CD4-positive, alpha-beta T cell (primary cell): ENCODE results near the gene CTR9. TPM values are rescaled to one million over a fixed set of nuclear protein-coding genes. Genes with fewer than 3 reads are reported as not detected.

Experiments used
- ATAC-seq: fragments of 200-7000 bp; cut with Tn5 transposase; one replicate; pipeline ENCODE4 v1.10.0; 2022; ENCODE audit warnings: mild to moderate bottlenecking; ENCODE audit not compliant: poor library complexity
- CTCF ChIA-PET: fragments of 350-600 bp; sonication (Branson Sonifier 250); formaldehyde crosslinking; loops from one replicate; lab custom pipeline; 2021; ENCODE audit warnings: antibody characterized with exemption, inconsistent platforms; lab: Charles Lee
- POLR2A ChIA-PET: fragments of 350-600 bp; sonication (Branson Sonifier 250); formaldehyde crosslinking; loops from one replicate; lab custom pipeline; 2021; ENCODE audit warnings: antibody characterized with exemption, inconsistent platforms; lab: Charles Lee
- DNase-seq, 14 experiments: peaks; one replicate each; pipeline ENCODE4 v3.0.0-alpha.2; 2013 to 2020; ENCODE audit warnings: mixed read lengths in 2 of 14
- H3K27ac ChIP-seq, 2 donors: one replicate each; pipeline versions ENCODE4 v1.5.1 to v1.7.0; 2013; ENCODE audit warnings: low read length in 2 of 2, low read depth in 1 of 2, mild to moderate bottlenecking in 1 of 2
- H3K27me3 ChIP-seq, 2 experiments: 1 replicate in 1 of 2; 2 replicates in 1 of 2; pipeline versions ENCODE4 v1.6.1 to v1.7.0; 2013; ENCODE audit warnings: low read length in 2 of 2, control low read depth in 1 of 2, mild to moderate bottlenecking in 1 of 2, moderate library complexity in 1 of 2; ENCODE audit not compliant: insufficient read depth in 2 of 2, control insufficient read depth in 1 of 2
- H3K36me3 ChIP-seq: one replicate; pipeline ENCODE4 v1.6.1; 2013; ENCODE audit warnings: low read length, control low read depth; ENCODE audit not compliant: insufficient read depth
- H3K4me1 ChIP-seq: one replicate; pipeline ENCODE4 v1.6.1; 2013; ENCODE audit warnings: low read length, control low read depth; ENCODE audit not compliant: insufficient read depth
- H3K4me3 ChIP-seq: one replicate; pipeline ENCODE4 v1.5.1; 2013; ENCODE audit warnings: mild to moderate bottlenecking, low read length, moderate library complexity
- H3K9me3 ChIP-seq, 2 experiments: 1 replicate in 1 of 2; 2 replicates in 1 of 2; pipeline versions ENCODE4 v1.6.1 to v1.7.0; 2013; ENCODE audit warnings: low read length in 2 of 2, mild to moderate bottlenecking in 2 of 2, control low read depth in 1 of 2, moderate library complexity in 1 of 2; ENCODE audit not compliant: control insufficient read depth in 1 of 2, insufficient read depth in 1 of 2
- H3K27ac Mint-ChIP-seq: one replicate; pipeline ENCODE4 v1.8.0; 2020; ENCODE audit warnings: mixed read lengths
- H3K27me3 Mint-ChIP-seq: one replicate; pipeline ENCODE4 v1.8.0; 2021; ENCODE audit warnings: mixed read lengths
- H3K36me3 Mint-ChIP-seq: one replicate; pipeline ENCODE4 v1.8.0; 2021; ENCODE audit warnings: low read depth, mixed read lengths
- H3K4me1 Mint-ChIP-seq: one replicate; pipeline ENCODE4 v1.8.0; 2021; ENCODE audit warnings: low read depth, mixed read lengths
- H3K4me3 Mint-ChIP-seq: one replicate; pipeline ENCODE4 v1.8.0; 2020; ENCODE audit warnings: mild to moderate bottlenecking, mixed read lengths
- H3K9me3 Mint-ChIP-seq: one replicate; pipeline ENCODE4 v1.8.0; 2020; ENCODE audit warnings: mixed read lengths
- intact Hi-C, 2 experiments: fragments of 100-400 bp; cut with DNase I in 1 of 2; cut with micrococcal nuclease in 1 of 2; formaldehyde crosslinking; loops; one replicate each; pipeline versions ENCODE4 v1.15.1 to v1.9.0; 2023 to 2025; cut with DNase I, micrococcal nuclease
- total RNA-seq, 174 experiments: library from RNA in 2 of 174; stranded (reverse) in 2 of 174; gene quantifications; one replicate each; pipeline ENCODE4 v1.2.3 and lab custom pipeline; 2021 to 2026
- TF ChIP-seq, protein P1 (sequence below): fragments of 200-600 bp; IDR thresholded peaks from one replicate; pipeline ENCODE4 v1.8.0; 2022; ENCODE audit warnings: antibody characterized with exemption, mild to moderate bottlenecking

CTR9 gene
- total RNA-seq, 2 experiments from 2014 or later, result 34.0 to 34.7 TPM

DNA sequence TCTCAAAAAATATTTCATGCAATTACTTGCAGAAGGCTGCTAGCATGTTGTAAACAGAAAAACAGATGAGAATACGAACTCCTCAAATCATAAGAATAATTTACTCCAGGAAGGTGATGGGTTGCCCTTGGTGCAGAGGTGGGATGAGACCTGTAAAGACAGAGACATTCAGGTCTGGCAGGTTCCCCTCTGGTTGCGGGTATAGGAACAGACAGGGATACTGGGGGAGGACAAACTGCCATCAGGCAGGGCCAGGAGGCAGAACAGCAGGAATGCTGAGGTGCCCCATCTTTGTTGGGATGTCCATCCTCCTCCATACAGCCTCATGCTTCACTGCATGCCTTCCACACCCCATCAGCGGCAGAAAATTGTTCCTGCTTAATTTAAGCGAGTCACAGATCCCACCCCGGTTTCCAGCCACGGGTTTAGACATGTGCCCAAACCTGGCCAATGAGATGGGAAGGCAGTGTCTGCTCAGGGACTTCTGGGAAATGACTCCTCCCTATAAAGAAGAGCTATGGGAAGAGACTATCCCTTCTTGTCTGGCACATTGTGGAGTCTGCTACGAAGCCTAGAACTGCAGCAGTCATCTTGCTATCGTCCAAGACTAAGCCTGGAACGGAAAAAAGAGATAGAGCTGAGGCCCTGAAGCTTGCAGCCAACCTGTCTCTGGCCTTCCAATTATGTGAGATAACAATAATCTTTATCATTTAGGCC lies 34.3 kb upstream of the CTR9 start:
- Mint-ChIP-seq H3K4me1 (no peaks in the 10 kb centered on the region), H3K36me3 (no peaks in the 10 kb centered on the region), H3K4me3 (no peak overlapping the region), H3K27ac (no peak overlapping the region), H3K27me3 (peaks cover 17% of the 10 kb centered on the region), H3K9me3 (no peaks in the 10 kb centered on the region)
- no peaks in the 10 kb centered on the region for H3K4me1 ChIP-seq
- intact Hi-C loops, result no loop called here
- no peaks in the 10 kb centered on the region for H3K27me3 ChIP-seq
- ChIA-PET CTCF (interaction anchor here (2.6 kb wide), 1 partner anchor 311 kb away, joined by 6 read pairs; no protein-coding TSS in a partner anchor), POLR2A (no interaction called here)
- ATAC-seq (no peak), DNase-seq (no peak)
- TF ChIP-seq, protein P1, sequence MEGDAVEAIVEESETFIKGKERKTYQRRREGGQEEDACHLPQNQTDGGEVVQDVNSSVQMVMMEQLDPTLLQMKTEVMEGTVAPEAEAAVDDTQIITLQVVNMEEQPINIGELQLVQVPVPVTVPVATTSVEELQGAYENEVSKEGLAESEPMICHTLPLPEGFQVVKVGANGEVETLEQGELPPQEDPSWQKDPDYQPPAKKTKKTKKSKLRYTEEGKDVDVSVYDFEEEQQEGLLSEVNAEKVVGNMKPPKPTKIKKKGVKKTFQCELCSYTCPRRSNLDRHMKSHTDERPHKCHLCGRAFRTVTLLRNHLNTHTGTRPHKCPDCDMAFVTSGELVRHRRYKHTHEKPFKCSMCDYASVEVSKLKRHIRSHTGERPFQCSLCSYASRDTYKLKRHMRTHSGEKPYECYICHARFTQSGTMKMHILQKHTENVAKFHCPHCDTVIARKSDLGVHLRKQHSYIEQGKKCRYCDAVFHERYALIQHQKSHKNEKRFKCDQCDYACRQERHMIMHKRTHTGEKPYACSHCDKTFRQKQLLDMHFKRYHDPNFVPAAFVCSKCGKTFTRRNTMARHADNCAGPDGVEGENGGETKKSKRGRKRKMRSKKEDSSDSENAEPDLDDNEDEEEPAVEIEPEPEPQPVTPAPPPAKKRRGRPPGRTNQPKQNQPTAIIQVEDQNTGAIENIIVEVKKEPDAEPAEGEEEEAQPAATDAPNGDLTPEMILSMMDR, result no peak
- no peak overlapping the region for H3K4me3 ChIP-seq
- no peaks in the 10 kb centered on the region for H3K36me3 ChIP-seq
- H3K9me3 ChIP-seq, result no peaks in the 10 kb centered on the region
- H3K27ac ChIP-seq, result no peak overlapping the region

DNA sequence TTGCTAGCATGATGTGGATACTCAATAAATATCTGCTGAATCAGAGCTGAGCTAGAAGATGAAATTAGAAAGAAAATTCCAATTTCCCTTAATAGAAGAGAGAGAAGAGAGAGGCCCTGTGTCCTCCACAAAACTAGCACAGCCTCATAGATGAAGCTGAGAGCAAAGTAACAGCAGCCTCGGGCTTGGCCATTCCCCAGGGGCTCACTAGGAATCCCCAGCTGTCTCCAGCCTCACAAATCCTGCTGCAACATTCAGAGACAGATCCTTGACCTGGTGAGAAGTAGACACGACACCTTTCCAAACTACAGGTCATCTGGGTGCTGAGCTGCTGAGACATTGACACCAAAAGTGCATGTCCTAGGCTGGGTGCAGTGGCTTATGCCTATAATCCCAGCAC lies 31.4 kb upstream of the CTR9 start:
- ChIA-PET CTCF (no interaction called here), POLR2A (no interaction called here)
- no peak overlapping the region for H3K27ac Mint-ChIP-seq
- H3K4me3 Mint-ChIP-seq, result no peak overlapping the region
- Histone ChIP-seq H3K9me3 (no peaks in the 10 kb centered on the region), H3K36me3 (no peaks in the 10 kb centered on the region), H3K4me1 (no peaks in the 10 kb centered on the region), H3K27me3 (no peaks in the 10 kb centered on the region), H3K4me3 (no peak overlapping the region), H3K27ac (no peak overlapping the region)
- peaks cover 17% of the 10 kb centered on the region for H3K27me3 Mint-ChIP-seq
- H3K9me3 Mint-ChIP-seq, result no peaks in the 10 kb centered on the region
- DNase-seq (no peak), ATAC-seq (no peak)
- H3K36me3 Mint-ChIP-seq, result no peaks in the 10 kb centered on the region
- TF ChIP-seq, protein P1, result no peak
- no peaks in the 10 kb centered on the region for H3K4me1 Mint-ChIP-seq
- intact Hi-C loops, result no loop called here

DNA sequence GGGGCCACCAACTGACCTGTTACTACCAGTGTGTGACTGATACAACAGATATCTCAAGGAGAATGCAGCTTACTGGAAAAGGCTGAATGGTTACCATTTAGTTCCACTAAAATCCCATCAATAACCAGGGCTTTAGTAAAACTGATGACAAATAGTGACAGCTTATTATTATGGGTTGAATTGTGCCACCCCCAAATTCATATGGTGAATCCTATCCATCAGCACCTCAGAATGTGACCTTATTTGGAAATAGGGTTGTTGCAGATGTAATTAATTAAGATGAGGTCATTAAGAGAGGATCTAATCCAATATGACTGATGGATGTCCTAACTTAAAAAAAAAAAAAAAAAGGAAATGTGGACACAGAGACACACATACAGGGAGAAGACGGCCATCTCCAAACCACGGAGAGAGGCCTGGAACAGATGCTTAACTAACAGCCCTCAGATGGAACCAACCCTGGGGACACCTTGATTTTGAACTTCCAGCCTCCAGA lies 30.1 kb upstream of the CTR9 start:
- no peaks in the 10 kb centered on the region for H3K9me3 ChIP-seq
- DNase-seq (no peak), ATAC-seq (no peak)
- Mint-ChIP-seq H3K4me3 (no peak overlapping the region), H3K9me3 (no peaks in the 10 kb centered on the region), H3K27ac (no peak overlapping the region), H3K27me3 (peaks cover 17% of the 10 kb centered on the region), H3K4me1 (peaks cover 9% of the 10 kb centered on the region), H3K36me3 (no peaks in the 10 kb centered on the region)
- no peaks in the 10 kb centered on the region for H3K27me3 ChIP-seq
- CTCF ChIA-PET, result no interaction called here
- H3K4me3 ChIP-seq, result no peak overlapping the region
- POLR2A ChIA-PET, result no interaction called here
- H3K4me1 ChIP-seq, result peaks cover 9% of the 10 kb centered on the region
- H3K36me3 ChIP-seq, result no peaks in the 10 kb centered on the region
- intact Hi-C loops, result no loop called here
- TF ChIP-seq, protein P1, result no peak
- H3K27ac ChIP-seq, result no peak overlapping the region
